ENCODE measurements around the gene SLC12A3. TPM values are rescaled to one million over a fixed set of nuclear protein-coding genes. Genes with fewer than 3 reads are reported as not detected.

SLC12A3 gene
- total and polyA plus RNA-seq, 12 donors = 0.03 to 0.06 TPM; not detected in 10

DNA sequence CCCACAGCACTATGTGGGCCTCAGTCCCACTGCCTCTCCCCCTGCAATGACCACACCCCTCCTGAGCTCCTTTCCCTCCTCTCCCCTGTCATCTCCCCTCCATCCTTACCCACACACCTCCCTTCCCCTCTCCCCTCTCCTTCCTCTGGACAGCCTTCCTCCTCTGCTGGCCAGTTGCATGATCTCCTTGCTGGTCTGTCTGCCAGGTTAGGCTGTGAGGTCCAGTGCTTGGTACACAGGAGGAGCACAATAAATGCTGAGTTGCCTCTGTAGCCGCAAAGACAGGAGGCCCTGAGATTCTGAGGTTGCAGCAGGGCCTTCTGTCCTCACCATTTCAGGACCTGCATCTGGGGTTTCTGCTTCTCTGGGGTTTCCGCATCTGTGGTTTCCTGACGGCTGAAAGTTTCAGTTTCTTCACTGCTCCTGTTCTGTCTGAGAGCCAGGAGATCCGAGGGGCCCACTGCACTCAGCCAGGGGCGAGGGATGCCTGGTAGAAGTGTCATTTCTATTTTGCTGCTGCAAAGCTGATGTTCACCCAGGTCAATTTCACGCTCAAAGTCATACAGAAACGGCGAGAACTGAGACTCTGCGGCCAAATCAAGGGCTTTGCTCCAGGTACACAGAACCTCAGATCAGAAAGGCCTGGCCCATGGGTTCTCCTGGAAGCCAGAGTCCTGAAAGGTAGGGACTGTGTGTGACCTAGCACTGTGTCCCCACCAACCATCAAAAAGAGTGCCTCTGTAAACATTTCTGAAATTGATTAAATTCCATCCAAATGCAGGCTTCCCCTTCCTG is 4.6 kb upstream of the SLC12A3 start:
- H3K27ac ChIP-seq = no peak overlapping the region
- H3K4me3 ChIP-seq = no peak overlapping the region
- no peak for TF ChIP-seq POLR2A (IDR thresholded peaks at IDR 0.05)
- TF ChIP-seq, protein P1, sequence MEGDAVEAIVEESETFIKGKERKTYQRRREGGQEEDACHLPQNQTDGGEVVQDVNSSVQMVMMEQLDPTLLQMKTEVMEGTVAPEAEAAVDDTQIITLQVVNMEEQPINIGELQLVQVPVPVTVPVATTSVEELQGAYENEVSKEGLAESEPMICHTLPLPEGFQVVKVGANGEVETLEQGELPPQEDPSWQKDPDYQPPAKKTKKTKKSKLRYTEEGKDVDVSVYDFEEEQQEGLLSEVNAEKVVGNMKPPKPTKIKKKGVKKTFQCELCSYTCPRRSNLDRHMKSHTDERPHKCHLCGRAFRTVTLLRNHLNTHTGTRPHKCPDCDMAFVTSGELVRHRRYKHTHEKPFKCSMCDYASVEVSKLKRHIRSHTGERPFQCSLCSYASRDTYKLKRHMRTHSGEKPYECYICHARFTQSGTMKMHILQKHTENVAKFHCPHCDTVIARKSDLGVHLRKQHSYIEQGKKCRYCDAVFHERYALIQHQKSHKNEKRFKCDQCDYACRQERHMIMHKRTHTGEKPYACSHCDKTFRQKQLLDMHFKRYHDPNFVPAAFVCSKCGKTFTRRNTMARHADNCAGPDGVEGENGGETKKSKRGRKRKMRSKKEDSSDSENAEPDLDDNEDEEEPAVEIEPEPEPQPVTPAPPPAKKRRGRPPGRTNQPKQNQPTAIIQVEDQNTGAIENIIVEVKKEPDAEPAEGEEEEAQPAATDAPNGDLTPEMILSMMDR (IDR thresholded peaks at IDR 0.05) = no peak
- peaks cover 0 to 4% of the 10 kb centered on the region in 2 donors for H3K4me1 ChIP-seq (replicated peaks in 1 of 2)
- intact Hi-C loops (cut with DNase I) = loop anchor here (10.0 kb wide), 2 partner anchors 184 to 194 kb away; no protein-coding TSS in a partner anchor
- no peaks in the 10 kb centered on the region for H3K36me3 ChIP-seq (replicated peaks in 1 of 2)
- DNase-seq = no peak
- H3K9me3 ChIP-seq (replicated peaks in 1 of 3) = no peaks in the 10 kb centered on the region
- WGBS, 4 donors = 68 to 81% (median 72%) methylated on average over 7 to 9 of the region's 9 CpGs
- no peaks in the 10 kb centered on the region for H3K27me3 ChIP-seq

- Histone ChIP-seq H3K9me3 (replicated peaks in 1 of 3) (no peaks in the 10 kb centered on the region), H3K36me3 (replicated peaks in 1 of 2) (no peaks in the 10 kb centered on the region), H3K4me1 (replicated peaks in 1 of 2) (peaks cover 0 to 4% of the 10 kb centered on the region in 2 donors), H3K4me3 (no peak overlapping the region), H3K27ac (no peak overlapping the region), H3K27me3 (no peaks in the 10 kb centered on the region)
- TF ChIP-seq, protein P1 (IDR thresholded peaks at IDR 0.05) = no peak
- TF ChIP-seq POLR2A (IDR thresholded peaks at IDR 0.05) = no peak
- intact Hi-C loops (cut with DNase I) = loop anchor here (10.0 kb wide), 2 partner anchors 184 to 194 kb away; no protein-coding TSS in a partner anchor
- DNase-seq = no peak
- WGBS, 4 donors = 50 to 79% (median 62%) methylated on average over 2 to 3 of the region's 3 CpGs
These were observed 3.9 kb upstream of the SLC12A3 start for GRCh38 chr16:56861092-56861610.

- WGBS, 4 donors = 92 to 96% (median 95%) methylated on average over 8 of the region's 8 CpGs
- Histone ChIP-seq H3K36me3 (replicated peaks in 1 of 2) (no peaks in the 10 kb centered on the region), H3K27me3 (no peaks in the 10 kb centered on the region), H3K4me1 (replicated peaks in 1 of 2) (peaks cover 0 to 3% of the 10 kb centered on the region in 2 donors), H3K9me3 (replicated peaks in 1 of 3) (no peaks in the 10 kb centered on the region), H3K4me3 (no peak overlapping the region), H3K27ac (no peak overlapping the region)
- TF ChIP-seq, protein P1 (IDR thresholded peaks at IDR 0.05) = no peak
- no peak for TF ChIP-seq POLR2A (IDR thresholded peaks at IDR 0.05)
- DNase-seq = no peak
- intact Hi-C loops (cut with DNase I) = loop anchor here (10.0 kb wide), 2 partner anchors 183 to 193 kb away; no protein-coding TSS in a partner anchor
These were observed 3.3 kb upstream of the SLC12A3 start for GRCh38 chr16:56861756-56862155.

DNA sequence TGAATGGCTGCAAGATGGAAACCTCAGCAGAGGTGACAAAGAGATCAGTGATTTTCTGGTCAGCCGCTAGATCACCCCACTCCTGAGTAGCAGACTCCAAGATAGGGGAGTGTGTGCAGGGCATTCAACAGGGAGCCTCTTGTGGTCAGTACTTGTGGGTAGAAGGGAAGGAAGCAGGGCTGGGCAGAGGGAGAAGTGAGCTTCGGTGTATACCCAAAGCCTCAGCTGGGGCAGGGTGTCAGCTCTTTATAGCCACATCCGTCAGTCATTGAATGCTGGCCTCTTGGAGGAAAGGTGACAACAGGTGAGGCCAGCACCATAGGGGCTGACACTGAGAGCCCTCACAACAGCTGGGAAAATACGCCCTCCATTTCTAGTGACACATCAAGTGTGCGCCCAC is 2.2 kb upstream of the SLC12A3 start:
- WGBS, 4 donors = 65 to 78% (median 77%) methylated on average over 4 to 5 of the region's 5 CpGs
- Histone ChIP-seq H3K9me3 (replicated peaks in 1 of 3) (no peaks in the 10 kb centered on the region), H3K27me3 (no peaks in the 10 kb centered on the region), H3K4me3 (no peak overlapping the region), H3K27ac (no peak overlapping the region), H3K36me3 (replicated peaks in 1 of 2) (no peaks in the 10 kb centered on the region), H3K4me1 (replicated peaks in 1 of 2) (peaks cover 0 to 7% of the 10 kb centered on the region in 2 donors)
- DNase-seq = no peak
- intact Hi-C loops (cut with DNase I) = loop anchor here (10.0 kb wide), 2 partner anchors 182 to 192 kb away; no protein-coding TSS in a partner anchor
- no peak for TF ChIP-seq POLR2A (IDR thresholded peaks at IDR 0.05)
- TF ChIP-seq, protein P1 (IDR thresholded peaks at IDR 0.05) = no peak

All from adrenal gland (tissue), 12 donors.